Caco-2 (cell line): ENCODE results near the gene SLC19A3. TPM values are rescaled to one million over a fixed set of nuclear protein-coding genes. Genes with fewer than 3 reads are reported as not detected.
"Not testable (repeated sequence)": the region's sequence is repeated elsewhere in the genome, so short reads cannot be mapped to it uniquely, and the experiment has no call there.

ENCODE experiments used
- BruUV-seq: library from RNA; stranded (reverse); fragments of 400-500 nt; replicated peaks from 2 replicates; lab custom pipeline; 2021; lab: Mats Ljungman, UMichigan
- CTCF ChIA-PET: fragments of 300-600 bp; sonication (Branson Sonifier 250); formaldehyde crosslinking; loops from one replicate; lab custom pipeline; 2022; ENCODE audit warnings: antibody characterized with exemption; lab: Charles Lee
- POLR2A ChIA-PET: fragments of 300-600 bp; sonication (Branson Sonifier 250); formaldehyde crosslinking; loops from one replicate; lab custom pipeline; 2022; ENCODE audit warnings: antibody characterized with exemption; lab: Charles Lee
- DNase-seq, 2 experiments: peaks; one replicate each; pipeline versions ENCODE4 v3.0.0 to v3.0.0-alpha.2; 2020 to 2022
- H3K27me3 ChIP-seq: replicated peaks from 2 replicates; pipeline ENCODE4 v1.6.0; 2011; ENCODE audit warnings: low read length; ENCODE audit not compliant: control insufficient read depth, insufficient read depth
- H3K36me3 ChIP-seq: 2 replicates; pipeline ENCODE4 v1.5.1; 2011; ENCODE audit warnings: low read length; ENCODE audit not compliant: control insufficient read depth, insufficient read depth
- H3K4me1 ChIP-seq: fragments of 250-450 bp; sonication (Bioruptor Pico); 2 replicates; pipeline ENCODE4 v1.5.1; 2020; ENCODE audit warnings: mild to moderate bottlenecking
- H3K4me3 ChIP-seq: 2 replicates; pipeline ENCODE4 v1.5.1; 2011; ENCODE audit warnings: low read depth, mild to moderate bottlenecking, control low read depth, low read length
- H3K9me3 ChIP-seq: fragments of 250-450 bp; sonication (Bioruptor Pico); 2 replicates; pipeline ENCODE4 v1.5.1; 2020; ENCODE audit warnings: mild to moderate bottlenecking, moderate library complexity
- H3K27ac Mint-ChIP-seq: one replicate; pipeline ENCODE4 v1.8.0; 2022; ENCODE audit warnings: mixed read lengths; ENCODE audit not compliant: unreplicated experiment
- H3K27me3 Mint-ChIP-seq: one replicate; pipeline ENCODE4 v1.8.0; 2022; ENCODE audit warnings: mixed read lengths; ENCODE audit not compliant: insufficient read depth, unreplicated experiment
- H3K36me3 Mint-ChIP-seq: one replicate; pipeline ENCODE4 v1.8.0; 2022; ENCODE audit warnings: mild to moderate bottlenecking, mixed read lengths; ENCODE audit not compliant: insufficient read depth, unreplicated experiment
- H3K4me1 Mint-ChIP-seq: one replicate; pipeline ENCODE4 v1.8.0; 2022; ENCODE audit warnings: low read depth, mixed read lengths; ENCODE audit not compliant: unreplicated experiment
- H3K4me3 Mint-ChIP-seq: one replicate; pipeline ENCODE4 v1.8.0; 2022; ENCODE audit warnings: mild to moderate bottlenecking, moderate library complexity, mixed read lengths; ENCODE audit not compliant: unreplicated experiment
- H3K9me3 Mint-ChIP-seq: one replicate; pipeline ENCODE4 v1.8.0; 2022; ENCODE audit warnings: mixed read lengths; ENCODE audit not compliant: unreplicated experiment
- intact Hi-C: fragments of 100-400 bp; cut with micrococcal nuclease; formaldehyde crosslinking; loops from one replicate; pipeline ENCODE4 v1.10.0; 2022; ENCODE audit not compliant: unreplicated experiment
- total RNA-seq: library from RNA; stranded (reverse); gene quantifications from 2 replicates; pipeline ENCODE4 v1.2.3, GENCODE V29; 2022
- TF ChIP-seq, protein P1 (sequence below), 2 experiments: fragments of 200-600 bp in 1 of 2; IDR thresholded peaks; 1 replicate in 1 of 2; 2 replicates in 1 of 2; pipeline versions ENCODE4 v1.5.1 to v1.8.0; 2011 to 2022; ENCODE audit warnings: antibody characterized with exemption in 1 of 2, control low read depth in 1 of 2, inconsistent platforms in 1 of 2, low read depth in 1 of 2, low read length in 1 of 2, mild to moderate bottlenecking in 1 of 2, moderate library complexity in 1 of 2; ENCODE audit not compliant: insufficient read depth in 1 of 2, severe bottlenecking in 1 of 2, unreplicated experiment in 1 of 2

The SLC19A3 gene
- total RNA-seq, 1 experiment from 2014 or later = 98.5 TPM

DNA sequence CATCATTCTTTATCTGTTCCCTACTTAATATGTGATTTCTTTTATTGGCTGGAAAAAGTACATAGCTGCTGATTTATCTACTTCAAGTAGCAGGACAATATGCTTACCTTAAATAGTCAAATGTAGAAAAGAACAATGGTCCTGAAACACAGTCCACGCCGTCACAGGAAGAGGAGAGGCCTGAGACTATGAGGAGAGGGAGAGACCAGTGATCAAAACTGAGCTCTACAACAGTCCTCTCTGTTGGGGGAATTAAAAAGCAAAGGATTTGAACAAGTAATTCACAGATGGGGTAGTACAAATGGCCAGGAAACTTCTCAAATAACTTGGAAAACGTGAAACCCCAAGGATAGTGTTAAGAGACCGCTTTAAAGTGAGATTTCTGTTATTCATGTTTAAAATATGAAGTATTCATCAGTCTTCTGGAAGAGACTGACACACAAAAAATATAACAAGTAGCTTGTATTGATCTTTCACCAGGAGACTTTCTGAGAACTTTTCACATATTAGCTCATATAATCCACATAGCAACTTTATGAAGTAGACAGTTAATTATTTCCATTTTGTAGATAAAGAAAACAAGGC, 48.1 kb upstream of the SLC19A3 start:
- no TSS peak for BruUV-seq
- peak overlapping the region; percentile 58 for H3K27ac Mint-ChIP-seq
- Histone ChIP-seq H3K4me1 (peaks cover 31% of the 10 kb centered on the region), H3K27me3 (no peaks in the 10 kb centered on the region), H3K36me3 (no peaks in the 10 kb centered on the region), H3K4me3 (no peak overlapping the region), H3K9me3 (no peaks in the 10 kb centered on the region)
- intact Hi-C loops = loop anchor here (1.0 to 5.0 kb wide), 5 partner anchors 96 to 360 kb away; partner anchors contain the start of gene AGFG1
- DNase-seq = no peak
- H3K27me3 Mint-ChIP-seq = no peaks in the 10 kb centered on the region
- ChIA-PET CTCF (interaction anchor here (0.6 to 2.7 kb wide), 16 partner anchors 29 to 426 kb away, joined by 3 to 48 read pairs (median 4); partner anchors contain the start of gene SLC19A3), POLR2A (interaction anchor here (0.5 to 1.1 kb wide), 3 partner anchors 64 to 965 kb away, joined by 4 to 6 read pairs (median 4); no protein-coding TSS in a partner anchor)
- TF ChIP-seq, protein P1, sequence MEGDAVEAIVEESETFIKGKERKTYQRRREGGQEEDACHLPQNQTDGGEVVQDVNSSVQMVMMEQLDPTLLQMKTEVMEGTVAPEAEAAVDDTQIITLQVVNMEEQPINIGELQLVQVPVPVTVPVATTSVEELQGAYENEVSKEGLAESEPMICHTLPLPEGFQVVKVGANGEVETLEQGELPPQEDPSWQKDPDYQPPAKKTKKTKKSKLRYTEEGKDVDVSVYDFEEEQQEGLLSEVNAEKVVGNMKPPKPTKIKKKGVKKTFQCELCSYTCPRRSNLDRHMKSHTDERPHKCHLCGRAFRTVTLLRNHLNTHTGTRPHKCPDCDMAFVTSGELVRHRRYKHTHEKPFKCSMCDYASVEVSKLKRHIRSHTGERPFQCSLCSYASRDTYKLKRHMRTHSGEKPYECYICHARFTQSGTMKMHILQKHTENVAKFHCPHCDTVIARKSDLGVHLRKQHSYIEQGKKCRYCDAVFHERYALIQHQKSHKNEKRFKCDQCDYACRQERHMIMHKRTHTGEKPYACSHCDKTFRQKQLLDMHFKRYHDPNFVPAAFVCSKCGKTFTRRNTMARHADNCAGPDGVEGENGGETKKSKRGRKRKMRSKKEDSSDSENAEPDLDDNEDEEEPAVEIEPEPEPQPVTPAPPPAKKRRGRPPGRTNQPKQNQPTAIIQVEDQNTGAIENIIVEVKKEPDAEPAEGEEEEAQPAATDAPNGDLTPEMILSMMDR (IDR thresholded peaks at IDR 0.05; ENCODE audit: insufficient read depth in 1 of 2, low read depth in 1 of 2, low read length in 1 of 2, severe bottlenecking in 1 of 2, unreplicated experiment in 1 of 2) = no peak
- no peak overlapping the region for H3K4me3 Mint-ChIP-seq
- peaks cover 11% of the 10 kb centered on the region for H3K36me3 Mint-ChIP-seq
- peaks cover 28% of the 10 kb centered on the region for H3K4me1 Mint-ChIP-seq
- no peaks in the 10 kb centered on the region for H3K9me3 Mint-ChIP-seq

DNA sequence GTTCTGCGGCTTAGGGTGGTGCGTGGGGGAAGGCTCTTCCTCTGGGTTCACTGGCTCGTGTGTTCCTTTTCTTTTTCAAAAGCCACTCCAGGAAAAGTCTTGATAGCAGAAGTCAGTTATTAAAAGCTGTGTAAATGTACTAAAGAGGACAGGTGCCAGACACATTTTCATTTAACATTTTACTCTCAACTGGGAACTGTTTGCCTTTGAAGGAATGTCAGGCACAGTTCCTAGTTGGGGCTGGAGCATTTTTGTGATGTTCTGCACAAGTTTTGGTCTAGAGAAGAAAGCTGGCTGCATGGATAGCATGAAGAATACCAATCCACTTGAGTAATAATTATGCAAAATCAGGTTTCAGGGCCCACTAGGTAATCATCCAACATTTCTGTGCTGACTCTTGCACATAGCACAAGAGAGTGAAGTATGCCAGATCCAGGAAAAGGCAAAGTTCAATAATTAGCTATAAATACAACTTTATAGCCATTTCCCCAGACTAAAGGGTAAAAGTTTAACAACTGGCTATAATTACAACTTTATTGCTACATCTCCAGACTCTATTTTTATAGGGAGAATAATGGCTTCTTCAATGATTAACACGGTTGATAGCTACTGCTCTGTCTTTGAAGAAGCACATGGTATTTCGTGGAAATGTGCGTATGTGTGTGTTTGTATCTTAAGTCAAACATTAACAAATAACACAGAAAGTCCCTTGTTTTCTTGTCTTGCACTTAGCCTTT, 44.1 kb upstream of the SLC19A3 start:
- TF ChIP-seq, protein P1 (IDR thresholded peaks at IDR 0.05; ENCODE audit: insufficient read depth in 1 of 2, low read depth in 1 of 2, low read length in 1 of 2, severe bottlenecking in 1 of 2, unreplicated experiment in 1 of 2) = no peak
- DNase-seq = peak in 1 of 2 experiments; percentile 41
- Histone ChIP-seq H3K4me1 (peaks cover 42% of the 10 kb centered on the region), H3K9me3 (no peaks in the 10 kb centered on the region), H3K36me3 (no peaks in the 10 kb centered on the region), H3K4me3 (no peak overlapping the region), H3K27me3 (no peaks in the 10 kb centered on the region)
- Mint-ChIP-seq H3K4me1 (peaks cover 39% of the 10 kb centered on the region), H3K36me3 (peaks cover 14% of the 10 kb centered on the region), H3K27ac (peak overlapping the region; percentile 91), H3K27me3 (no peaks in the 10 kb centered on the region), H3K4me3 (peak overlapping the region; percentile 28), H3K9me3 (no peaks in the 10 kb centered on the region)
- POLR2A ChIA-PET = interaction anchor here (1.0 to 1.2 kb wide), 4 partner anchors 40 to 110 kb away, joined by 3 to 4 read pairs (median 4); partner anchors contain the start of genes DAW1 and SLC19A3
- CTCF ChIA-PET = interaction anchor here (0.5 to 1.2 kb wide), 7 partner anchors 22 to 1669 kb away, joined by 3 to 8 read pairs (median 4); partner anchors contain the start of gene CCL20
- BruUV-seq = TSS peak; percentile 83
- intact Hi-C loops = loop anchor here (1.0 kb wide), 3 partner anchors 41 to 104 kb away; no protein-coding TSS in a partner anchor

DNA sequence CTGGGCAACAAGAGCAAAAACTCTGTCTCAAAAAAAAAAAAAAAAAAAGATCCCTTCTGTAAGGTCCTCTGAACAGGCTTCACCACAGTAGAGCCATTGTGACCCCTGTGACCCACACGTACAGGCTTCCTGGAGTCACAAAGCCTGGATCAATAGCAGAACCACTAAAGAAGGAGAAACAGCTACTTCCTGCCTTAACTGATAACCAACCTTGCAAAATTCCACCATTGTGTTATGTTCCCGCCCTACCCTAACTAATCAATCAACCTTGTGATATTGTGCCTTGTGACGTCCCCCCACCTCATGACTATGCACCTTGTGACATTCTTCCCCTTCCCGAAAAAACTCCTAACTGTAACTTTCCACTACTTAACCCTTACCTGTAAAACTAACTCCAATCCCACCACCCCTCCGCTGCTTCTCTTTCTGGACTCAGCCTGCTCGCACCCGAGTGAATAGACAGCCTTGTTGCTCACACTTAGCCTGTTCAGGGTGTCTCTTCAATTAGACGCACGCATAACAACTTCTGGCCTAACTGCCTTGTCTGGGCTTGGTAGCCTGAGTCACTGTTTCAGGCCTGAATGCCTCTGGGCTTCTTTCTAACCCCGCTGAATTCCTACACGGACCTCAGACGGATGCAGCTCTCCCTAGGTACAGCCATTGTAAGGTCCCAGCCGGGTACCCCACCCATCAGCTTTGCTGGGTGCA, 41.7 kb upstream of the SLC19A3 start:
- POLR2A ChIA-PET = interaction anchor here (0.8 kb wide), 1 partner anchor 112 kb away, joined by 4 read pairs; the partner anchor contains the start of gene DAW1
- BruUV-seq = no TSS peak

DNA sequence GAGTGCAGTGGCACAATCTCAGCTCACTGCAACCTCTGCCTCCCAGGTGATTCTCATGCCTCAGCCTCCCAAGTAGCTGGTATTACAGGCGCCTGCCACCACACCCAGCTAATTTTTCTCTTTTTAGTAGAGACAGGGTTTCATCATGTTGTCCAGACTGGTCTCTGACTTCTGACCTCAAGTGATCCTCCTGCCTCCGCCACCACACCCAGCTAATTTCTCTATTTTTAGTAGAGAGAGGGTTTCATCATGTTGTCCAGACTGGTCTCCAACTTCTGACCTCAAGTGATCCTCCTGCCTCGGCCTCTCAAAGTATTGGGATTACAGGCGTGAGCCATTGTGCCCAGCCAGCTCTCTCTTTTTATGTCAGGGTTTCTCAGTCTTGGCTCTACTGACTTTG, 38.4 kb upstream of the SLC19A3 start:
- H3K4me3 Mint-ChIP-seq, H3K36me3 ChIP-seq, H3K4me3 ChIP-seq, H3K27me3 ChIP-seq, intact Hi-C loops, H3K27ac Mint-ChIP-seq, H3K36me3 Mint-ChIP-seq, CTCF ChIA-PET, DNase-seq, BruUV-seq, H3K9me3 ChIP-seq, H3K9me3 Mint-ChIP-seq, POLR2A ChIA-PET, H3K27me3 Mint-ChIP-seq: not testable (repeated sequence)
- peaks cover 15% of the 10 kb centered on the region for H3K4me1 Mint-ChIP-seq
- peaks cover 15% of the 10 kb centered on the region for H3K4me1 ChIP-seq

More for the DNA sequence above, 41.7 kb upstream of the SLC19A3 start:
- no peaks in the 10 kb centered on the region for H3K27me3 Mint-ChIP-seq
- H3K27ac Mint-ChIP-seq = peak overlapping the region; percentile 91
- H3K4me1 Mint-ChIP-seq = peaks cover 27% of the 10 kb centered on the region
- peak overlapping the region; percentile 1 for H3K4me3 Mint-ChIP-seq
- TF ChIP-seq, protein P1 (IDR thresholded peaks at IDR 0.05; ENCODE audit: insufficient read depth in 1 of 2, low read depth in 1 of 2, low read length in 1 of 2, severe bottlenecking in 1 of 2, unreplicated experiment in 1 of 2) = no peak
- Histone ChIP-seq H3K36me3 (no peaks in the 10 kb centered on the region), H3K27me3 (no peaks in the 10 kb centered on the region), H3K4me1 (peaks cover 31% of the 10 kb centered on the region), H3K4me3 (no peak overlapping the region), H3K9me3 (no peaks in the 10 kb centered on the region)
- peaks cover 14% of the 10 kb centered on the region for H3K36me3 Mint-ChIP-seq
- CTCF ChIA-PET = no interaction called here
- peak; percentile 51 to 60 for DNase-seq
- H3K9me3 Mint-ChIP-seq = no peaks in the 10 kb centered on the region
- intact Hi-C loops = no loop called here
